Breast epithelium (tissue), 3 donors: ENCODE results near the gene TRIM73.
"Not testable (repeated sequence)": the region's sequence is repeated elsewhere in the genome, so short reads cannot be mapped to it uniquely, and the experiment has no call there.

Experiments used
- CTCF ChIP-seq, 3 donors: fragments of 450-650 bp; IDR thresholded peaks; one replicate each; pipeline ENCODE4 v1.5.1; 2016 to 2017; ENCODE audit warnings: antibody characterized with exemption in 3 of 3, mild to moderate bottlenecking in 3 of 3, moderate library complexity in 3 of 3
- POLR2AphosphoS5 ChIP-seq, 3 donors: sonication (generic); formaldehyde crosslinking; IDR thresholded peaks; one replicate each; pipeline ENCODE4 v1.6.1; 2017; ENCODE audit warnings: antibody characterized with exemption in 3 of 3

GRCh38 chr7:75421798-75422710, 26.6 kb downstream of the TRIM73 start:
- not testable (repeated sequence) for TF ChIP-seq CTCF, POLR2AphosphoS5 (IDR thresholded peaks at IDR 0.05)
